Measurements from ENCODE around the gene DDX1.

DNA sequence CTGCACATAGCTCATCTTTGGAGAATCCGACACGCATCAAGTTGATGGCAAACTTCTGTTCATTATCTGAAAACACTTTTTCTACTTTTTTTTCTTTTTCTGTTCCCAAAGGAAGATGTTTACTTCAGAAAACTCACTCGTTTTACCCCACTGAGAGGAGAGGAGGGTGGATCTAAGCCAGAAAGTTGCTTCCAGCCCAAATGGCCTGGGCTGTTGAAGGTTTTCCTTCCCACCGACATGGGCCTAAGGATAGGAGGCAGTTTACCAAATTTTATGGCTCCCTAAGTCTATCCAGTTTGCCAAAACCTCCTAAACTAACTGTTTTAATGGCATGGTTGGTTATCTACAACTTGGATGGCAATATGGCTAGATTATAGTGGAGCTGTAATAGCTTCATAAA lies 70.4 kb downstream of the DDX1 start:
- TF ChIP-seq CTCF (IDR thresholded peaks at IDR 0.05) (no peak), ZFX (IDR thresholded peaks at IDR 0.05; ENCODE audit: borderline replicate concordance) (no peak)
